Osteoblast (primary cell): Measurements from ENCODE around the gene ULK4. TPM values are rescaled to one million over a fixed set of nuclear protein-coding genes. Genes with fewer than 3 reads are reported as not detected.
"Not testable (repeated sequence)": the region's sequence is repeated elsewhere in the genome, so short reads cannot be mapped to it uniquely, and the experiment has no call there.

Experiments
- DNase-seq: peaks from one replicate; pipeline ENCODE4 v3.0.0; 2011; ENCODE audit warnings: low spot score, mixed read lengths; ENCODE audit not compliant: insufficient read length; ENCODE audit errors: missing footprints
- H2AFZ ChIP-seq: 2 replicates; pipeline ENCODE4 v1.6.0; 2011; ENCODE audit warnings: mild to moderate bottlenecking, low read length
- H3K27ac ChIP-seq: 2 replicates; pipeline ENCODE4 v1.5.1; 2011; ENCODE audit warnings: mild to moderate bottlenecking, low read depth, low read length, moderate library complexity
- H3K27me3 ChIP-seq: 2 replicates; pipeline ENCODE4 v1.6.0; 2012; ENCODE audit warnings: mild to moderate bottlenecking, control low read depth, inconsistent platforms, low read length, moderate library complexity; ENCODE audit not compliant: insufficient read depth
- H3K36me3 ChIP-seq: 2 replicates; pipeline ENCODE4 v1.5.1; 2011; ENCODE audit warnings: mild to moderate bottlenecking, low read length, control low read depth, moderate library complexity; ENCODE audit not compliant: insufficient read depth
- H3K4me1 ChIP-seq: 2 replicates; pipeline ENCODE4 v1.5.1; 2011; ENCODE audit warnings: mild to moderate bottlenecking, low read length, control low read depth, moderate library complexity; ENCODE audit not compliant: insufficient read depth
- H3K4me2 ChIP-seq: 2 replicates; pipeline ENCODE4 v1.6.0; 2011; ENCODE audit warnings: mild to moderate bottlenecking, low read length; ENCODE audit not compliant: insufficient read depth
- H3K4me3 ChIP-seq: fragments of 200-600 bp; sonication (generic); 3 replicates; pipeline ENCODE4 v1.5.1; 2012; ENCODE audit warnings: mild to moderate bottlenecking, low read length, inconsistent platforms; ENCODE audit not compliant: insufficient read depth
- H3K79me2 ChIP-seq: 2 replicates; pipeline ENCODE4 v1.6.0; 2012; ENCODE audit warnings: mild to moderate bottlenecking, low read length, control low read depth, inconsistent platforms; ENCODE audit not compliant: insufficient read depth
- H3K9me3 ChIP-seq: 2 replicates; pipeline ENCODE4 v1.5.1; 2011; ENCODE audit warnings: low read depth, low read length, control low read depth
- H4K20me1 ChIP-seq: 2 replicates; pipeline ENCODE4 v1.6.0; 2012; ENCODE audit warnings: mild to moderate bottlenecking, low read length, control low read depth; ENCODE audit not compliant: insufficient read depth
- CTCF ChIP-seq: IDR thresholded peaks from 2 replicates; pipeline ENCODE4 v1.5.1; 2011; ENCODE audit warnings: mild to moderate bottlenecking, low read depth, low read length, moderate library complexity; ENCODE audit errors: extremely low read depth
- total RNA-seq: library from RNA; depleted of rRNA; stranded (reverse); fragments of >200 nt; gene quantifications from 2 replicates; pipeline ENCODE4 v1.2.3, GENCODE V29; 2012

ULK4 gene
- total RNA-seq, 1 donor, result 20.6 TPM

GRCh38 chr3:41462103-41462691, 499.7 kb downstream of the ULK4 start:
- no peak for DNase-seq

GRCh38 chr3:41460736-41461135, 501.2 kb downstream of the ULK4 start:
- Histone ChIP-seq H3K9me3 (no peaks in the 10 kb centered on the region), H3K27me3 (no peaks in the 10 kb centered on the region), H3K27ac (no peak overlapping the region), H2AFZ (no peak overlapping the region), H3K4me1 (peaks cover 3% of the 10 kb centered on the region), H3K36me3 (no peaks in the 10 kb centered on the region), H3K79me2 (no peaks in the 10 kb centered on the region), H3K4me3 (no peak overlapping the region), H4K20me1 (no peaks in the 10 kb centered on the region), H3K4me2 (no peak overlapping the region)
- TF ChIP-seq CTCF, result no peak
- no peak for DNase-seq

More at GRCh38 chr3:41462103-41462691, 499.7 kb downstream of the ULK4 start:
- Histone ChIP-seq H3K4me3 (no peak overlapping the region), H3K36me3 (no peaks in the 10 kb centered on the region), H4K20me1 (no peaks in the 10 kb centered on the region), H2AFZ (no peak overlapping the region), H3K27ac (no peak overlapping the region), H3K9me3 (no peaks in the 10 kb centered on the region), H3K4me2 (no peak overlapping the region), H3K27me3 (no peaks in the 10 kb centered on the region), H3K79me2 (no peaks in the 10 kb centered on the region), H3K4me1 (peaks cover 3% of the 10 kb centered on the region)
- TF ChIP-seq CTCF, result no peak

- Histone ChIP-seq H3K9me3 (no peaks in the 10 kb centered on the region), H3K27ac (no peak overlapping the region), H3K36me3 (no peaks in the 10 kb centered on the region), H2AFZ (no peak overlapping the region), H3K79me2 (no peaks in the 10 kb centered on the region), H3K4me3 (no peak overlapping the region), H4K20me1 (no peaks in the 10 kb centered on the region), H3K27me3 (no peaks in the 10 kb centered on the region), H3K4me2 (no peak overlapping the region), H3K4me1 (no peaks in the 10 kb centered on the region)
- DNase-seq, result no peak
- TF ChIP-seq CTCF, result no peak
Measured at GRCh38 chr3:41457176-41457575, 504.7 kb downstream of the ULK4 start.

- Histone ChIP-seq H4K20me1 (no peaks in the 10 kb centered on the region), H3K36me3 (no peaks in the 10 kb centered on the region), H3K4me3 (no peak overlapping the region), H3K4me2 (no peak overlapping the region), H3K27ac (no peak overlapping the region), H3K4me1 (no peaks in the 10 kb centered on the region), H3K9me3 (no peaks in the 10 kb centered on the region), H3K27me3 (no peaks in the 10 kb centered on the region), H2AFZ (no peak overlapping the region), H3K79me2 (no peaks in the 10 kb centered on the region)
- TF ChIP-seq CTCF, result no peak
- DNase-seq, result no peak
Measured at GRCh38 chr3:41456162-41456561, 505.7 kb downstream of the ULK4 start.

GRCh38 chr3:41453618-41454017, 508.3 kb downstream of the ULK4 start:
- DNase-seq, H3K4me3 ChIP-seq, H3K9me3 ChIP-seq, H3K4me1 ChIP-seq, H2AFZ ChIP-seq, H4K20me1 ChIP-seq, H3K79me2 ChIP-seq, H3K36me3 ChIP-seq, H3K27me3 ChIP-seq, H3K4me2 ChIP-seq, H3K27ac ChIP-seq: not testable (repeated sequence)
